MM.1S (cell line): ENCODE data around the gene MPZL3.

Source experiments
- EZH2 ChIP-seq: fragments of 300-600 bp; sonication (generic); optimal IDR thresholded peaks from 2 replicates; pipeline ENCODE3; 2017; ENCODE audit warnings: low read depth, mild to moderate bottlenecking, antibody characterized with exemption, low read length, mixed read lengths
- TF ChIP-seq, protein P1 (sequence below): fragments of 300-600 bp; sonication (generic); IDR thresholded peaks from 2 replicates; pipeline ENCODE4 v1.5.1; 2016; ENCODE audit warnings: antibody characterized with exemption, low read length, mixed read lengths

GRCh38 chr11:118264569-118265465, 12.7 kb upstream of the MPZL3 start:
- TF ChIP-seq, protein P1, sequence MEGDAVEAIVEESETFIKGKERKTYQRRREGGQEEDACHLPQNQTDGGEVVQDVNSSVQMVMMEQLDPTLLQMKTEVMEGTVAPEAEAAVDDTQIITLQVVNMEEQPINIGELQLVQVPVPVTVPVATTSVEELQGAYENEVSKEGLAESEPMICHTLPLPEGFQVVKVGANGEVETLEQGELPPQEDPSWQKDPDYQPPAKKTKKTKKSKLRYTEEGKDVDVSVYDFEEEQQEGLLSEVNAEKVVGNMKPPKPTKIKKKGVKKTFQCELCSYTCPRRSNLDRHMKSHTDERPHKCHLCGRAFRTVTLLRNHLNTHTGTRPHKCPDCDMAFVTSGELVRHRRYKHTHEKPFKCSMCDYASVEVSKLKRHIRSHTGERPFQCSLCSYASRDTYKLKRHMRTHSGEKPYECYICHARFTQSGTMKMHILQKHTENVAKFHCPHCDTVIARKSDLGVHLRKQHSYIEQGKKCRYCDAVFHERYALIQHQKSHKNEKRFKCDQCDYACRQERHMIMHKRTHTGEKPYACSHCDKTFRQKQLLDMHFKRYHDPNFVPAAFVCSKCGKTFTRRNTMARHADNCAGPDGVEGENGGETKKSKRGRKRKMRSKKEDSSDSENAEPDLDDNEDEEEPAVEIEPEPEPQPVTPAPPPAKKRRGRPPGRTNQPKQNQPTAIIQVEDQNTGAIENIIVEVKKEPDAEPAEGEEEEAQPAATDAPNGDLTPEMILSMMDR = no peak
- no peak for TF ChIP-seq EZH2
